GM21447 (cell line): ENCODE measurements around the gene IKZF3.
"Not testable (repeated sequence)": the region's sequence is repeated elsewhere in the genome, so short reads cannot be mapped to it uniquely, and the experiment has no call there.

Experiments
- ATAC-seq: cut with Tn5 transposase; IDR thresholded peaks from one replicate; pipeline ENCODE4 v1.9.1; 2021; ENCODE audit not compliant: unreplicated experiment

IKZF3 gene

DNA sequence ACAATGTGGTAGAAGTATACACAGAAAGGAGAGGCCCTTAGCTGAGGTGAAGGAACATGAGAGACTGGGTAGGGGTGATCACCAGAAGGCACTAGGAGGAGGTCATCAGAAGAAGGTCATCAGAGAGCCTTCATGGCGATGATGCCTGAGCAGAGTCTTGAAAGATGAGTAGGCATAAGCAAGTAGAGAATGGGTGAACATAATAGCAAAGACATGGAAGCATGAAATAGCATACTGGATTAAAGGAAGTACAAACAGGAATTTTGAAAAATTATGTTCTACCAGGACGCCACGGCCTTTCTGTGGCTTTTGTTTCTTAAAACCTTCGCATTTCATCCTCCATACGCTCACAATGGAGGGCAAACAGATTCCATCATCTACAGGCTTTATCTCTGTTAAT lies 2.9 kb downstream of the IKZF3 start:
- no peak for ATAC-seq

DNA sequence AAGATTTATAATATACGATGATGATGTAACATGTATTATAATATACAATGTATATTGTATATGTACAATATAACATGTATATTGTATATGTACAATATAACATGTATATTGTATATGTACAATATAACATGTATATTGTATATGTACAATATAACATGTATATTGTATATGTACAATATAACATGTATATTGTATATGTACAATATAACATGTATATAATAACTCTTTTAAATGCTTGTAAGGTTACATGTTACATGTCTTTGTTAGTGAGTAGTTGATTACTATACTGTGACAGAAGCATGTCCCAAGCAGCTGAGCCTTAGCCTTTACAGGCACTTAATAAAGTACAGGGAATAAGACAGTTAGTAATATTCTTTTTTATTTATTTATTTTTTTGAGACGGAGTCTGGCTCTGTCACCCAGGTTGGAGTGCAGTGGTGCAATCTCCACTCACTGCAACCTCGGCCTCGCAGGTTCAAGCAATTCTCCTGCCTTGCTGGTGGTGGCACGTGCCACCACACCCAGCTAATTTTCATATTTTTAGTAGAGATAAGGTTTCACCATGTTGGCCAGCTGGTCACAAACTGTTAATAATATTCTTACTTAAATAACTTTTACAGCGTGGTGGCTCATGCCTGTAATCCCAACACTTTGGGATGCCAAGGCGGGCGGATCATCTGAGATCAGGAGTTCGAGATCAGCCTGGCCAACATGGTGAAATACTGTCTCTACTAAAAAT lies 8.0 kb downstream of the IKZF3 start:
- ATAC-seq: not testable (repeated sequence)

DNA sequence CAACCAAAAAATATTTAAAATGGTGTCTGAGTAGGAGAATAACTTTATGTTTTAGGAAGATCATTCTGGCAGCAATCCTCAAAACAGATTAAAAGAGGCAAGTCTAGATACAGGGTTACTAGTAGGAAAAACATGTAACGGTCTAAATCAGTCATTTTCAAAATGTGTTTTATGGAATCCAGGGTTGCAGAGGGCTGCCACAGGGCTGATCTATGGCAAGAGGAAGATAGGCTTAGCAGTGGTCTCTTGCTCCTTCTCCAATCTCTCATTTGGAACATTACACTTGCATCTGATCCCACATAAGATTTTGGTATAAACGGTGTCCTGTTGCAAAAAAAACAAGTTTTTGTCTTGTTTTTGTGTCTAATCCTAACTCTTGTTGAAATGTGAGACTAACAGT lies 9.2 kb downstream of the IKZF3 start:
- no peak for ATAC-seq

- ATAC-seq: no peak
Measured at GRCh38 chr17:39852239-39852638, 11.9 kb downstream of the IKZF3 start.

GRCh38 chr17:39850186-39850585 lies 13.9 kb downstream of the IKZF3 start:
- not testable (repeated sequence) for ATAC-seq

- no peak for ATAC-seq
Measured at GRCh38 chr17:39848600-39848999, 15.5 kb downstream of the IKZF3 start.

DNA sequence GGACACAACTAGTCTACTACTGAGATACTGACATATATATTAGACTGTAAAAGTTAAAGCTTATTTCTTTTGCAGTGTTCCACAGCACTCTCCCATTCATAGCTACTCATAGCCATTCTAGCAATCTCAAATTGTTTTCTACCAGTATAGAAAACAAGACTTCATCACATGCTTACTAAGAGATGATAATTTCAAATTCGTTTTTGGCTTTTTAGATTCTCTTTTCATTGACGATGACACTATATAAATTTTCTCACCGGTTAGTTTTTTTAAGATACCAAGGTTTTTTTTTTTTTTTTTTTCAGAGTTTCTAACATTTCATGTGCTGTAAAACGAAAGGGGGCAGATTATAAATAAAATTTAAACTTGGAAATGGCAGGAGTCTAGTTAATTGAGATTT lies 17.9 kb downstream of the IKZF3 start:
- ATAC-seq: no peak

GRCh38 chr17:39845052-39845846 lies 18.9 kb downstream of the IKZF3 start:
- ATAC-seq: no peak

GRCh38 chr17:39841134-39841683 lies 22.9 kb downstream of the IKZF3 start:
- ATAC-seq: no peak

GRCh38 chr17:39838784-39839183 lies 25.3 kb downstream of the IKZF3 start:
- ATAC-seq: no peak

GRCh38 chr17:39838057-39838456 lies 26.1 kb downstream of the IKZF3 start:
- no peak for ATAC-seq

DNA sequence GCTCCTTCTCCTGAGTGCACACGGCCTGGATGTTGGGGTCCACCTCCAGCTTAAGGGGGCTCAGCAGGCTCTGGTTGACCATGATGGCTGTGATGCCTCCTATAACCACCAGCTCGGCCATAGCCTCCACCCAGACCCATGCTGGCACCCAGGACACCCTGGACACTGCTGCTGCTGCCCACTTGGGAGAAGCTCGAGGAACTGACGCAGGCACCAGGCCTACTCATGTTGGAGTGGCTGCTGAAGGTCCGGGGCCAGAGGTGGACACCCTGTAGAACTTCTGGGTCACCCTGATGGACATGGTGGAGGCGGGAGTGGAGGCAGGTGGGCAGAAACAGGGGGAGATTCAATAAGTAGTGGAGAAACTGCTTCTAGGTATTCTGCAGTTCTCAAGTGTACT lies 28.0 kb downstream of the IKZF3 start:
- no peak for ATAC-seq

DNA sequence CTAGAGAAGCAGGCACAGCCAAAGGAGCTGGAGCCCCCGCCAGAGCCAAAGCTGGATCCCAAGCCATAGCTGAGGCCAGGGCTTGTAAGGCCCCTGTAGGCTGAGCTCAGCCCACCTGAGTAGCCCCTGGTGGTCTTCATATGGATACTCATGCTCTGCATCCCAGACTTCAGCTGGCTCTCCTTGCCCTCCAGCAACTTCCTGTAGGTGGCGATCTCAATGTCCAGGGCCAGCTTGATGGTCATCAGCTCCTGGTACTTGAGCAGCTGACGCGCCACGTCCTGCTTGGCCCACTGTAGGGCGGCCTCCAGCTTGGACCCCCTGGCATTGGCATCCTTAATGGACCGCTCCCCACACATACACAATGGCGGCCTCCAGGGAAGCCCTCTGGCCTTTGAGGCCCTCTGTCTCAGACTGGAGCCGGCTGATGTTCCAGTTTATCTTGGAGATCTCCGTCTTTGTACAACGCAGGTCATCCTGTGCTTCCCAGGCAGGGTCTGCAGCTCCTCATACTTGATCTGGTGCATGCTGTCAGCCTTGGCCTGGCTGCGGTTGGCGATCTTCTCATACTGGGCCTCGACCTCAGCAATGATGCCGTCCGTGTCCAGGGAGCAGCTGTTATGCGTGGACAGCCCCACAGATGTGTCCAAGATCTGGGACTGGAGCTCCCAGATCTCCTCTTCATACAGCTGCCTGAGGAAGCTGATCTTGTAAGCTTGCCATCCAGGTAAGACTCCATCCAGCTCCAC lies 28.9 kb downstream of the IKZF3 start:
- ATAC-seq: no peak

- no peak for ATAC-seq
Measured at GRCh38 chr17:39834017-39834416, 30.1 kb downstream of the IKZF3 start.

DNA sequence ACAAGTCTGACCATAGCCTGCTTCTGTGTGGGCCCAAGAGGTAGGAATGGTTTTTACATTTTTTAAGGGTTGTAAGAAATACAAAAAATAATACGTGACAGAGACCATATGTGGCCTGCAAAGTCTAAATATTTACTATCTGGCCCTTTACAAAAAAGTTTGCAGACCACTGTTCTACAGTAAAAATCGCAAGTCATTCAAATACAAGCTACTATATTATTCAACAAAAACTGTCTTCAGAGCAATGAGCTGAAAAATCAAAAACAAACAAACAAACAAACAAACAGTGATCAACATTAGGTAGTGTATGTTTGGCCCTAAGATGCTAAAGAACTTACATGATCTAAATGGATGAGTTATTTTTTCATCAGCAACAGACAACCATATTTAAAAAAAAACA lies 32.5 kb downstream of the IKZF3 start:
- no peak for ATAC-seq

DNA sequence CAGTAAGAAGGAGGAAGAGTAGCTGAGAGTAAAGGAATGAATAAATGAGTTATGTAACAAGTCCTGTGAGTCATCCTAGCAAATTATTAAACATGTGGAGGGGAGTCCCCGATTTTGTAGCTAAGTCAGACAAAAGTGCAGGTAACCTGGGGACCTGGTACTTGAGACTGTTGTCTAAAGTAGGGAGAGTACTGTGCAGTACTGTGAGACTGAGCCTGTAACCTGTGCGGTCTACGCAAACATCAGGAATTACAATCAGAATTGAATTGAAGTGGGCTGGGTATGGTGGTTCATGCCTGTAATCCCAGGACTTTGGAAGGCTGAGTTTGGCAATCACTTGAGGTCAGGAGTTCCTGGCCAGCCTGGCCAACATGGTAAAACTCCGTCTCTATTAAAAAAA lies 35.7 kb downstream of the IKZF3 start:
- no peak for ATAC-seq

GRCh38 chr17:39826334-39826733 lies 37.8 kb downstream of the IKZF3 start:
- ATAC-seq: no peak

DNA sequence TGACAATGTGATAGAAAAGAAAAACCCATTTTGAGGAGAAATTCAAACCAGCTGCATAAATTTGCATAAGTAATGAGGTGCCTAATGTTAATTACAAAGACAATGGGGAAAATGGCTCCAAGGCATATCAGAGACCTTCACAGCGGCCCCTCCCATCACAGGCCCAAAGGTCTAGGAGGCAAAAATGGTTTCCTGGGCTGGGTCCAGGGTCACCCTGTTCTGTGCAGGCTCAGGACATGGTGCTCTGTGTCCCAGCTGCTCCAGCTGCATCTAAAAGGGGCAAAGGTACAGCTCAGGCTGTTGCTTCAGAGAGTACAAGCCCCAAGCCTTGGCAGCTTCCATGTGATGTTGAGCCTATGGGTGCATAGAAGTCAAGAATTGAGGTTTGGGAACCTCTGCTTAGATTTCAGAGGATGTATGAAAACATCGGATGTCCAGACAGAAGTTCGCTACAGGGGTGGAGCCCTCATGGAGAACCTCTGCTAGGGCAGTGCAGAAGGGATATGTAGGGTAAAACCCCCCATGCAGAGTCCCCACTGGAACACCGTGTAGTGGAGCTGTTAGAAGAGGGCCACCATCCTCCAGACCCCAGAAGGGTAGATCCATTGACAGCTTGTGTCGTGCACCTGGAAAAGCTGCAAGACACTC lies 40.6 kb downstream of the IKZF3 start:
- ATAC-seq: no peak

DNA sequence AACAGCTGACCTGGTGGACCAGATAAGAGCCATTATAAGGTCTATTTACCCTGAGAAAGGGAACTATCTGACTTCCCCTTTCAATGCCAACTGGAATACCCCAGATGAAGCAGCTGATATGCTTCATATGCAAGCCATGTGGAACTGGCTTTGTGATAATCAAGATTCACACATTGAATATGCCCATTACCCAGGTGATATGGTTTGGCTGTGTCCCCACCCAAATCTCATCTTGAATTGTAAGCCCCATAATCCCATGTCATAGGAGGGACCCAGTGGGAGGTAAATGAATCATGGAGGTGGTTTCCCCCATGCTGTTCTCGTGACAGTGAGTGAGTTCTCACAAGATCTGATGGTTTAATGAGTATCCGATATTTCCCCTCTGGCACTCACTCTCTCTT lies 42.1 kb downstream of the IKZF3 start:
- ATAC-seq: no peak

- no peak for ATAC-seq
Measured at GRCh38 chr17:39820987-39821386, 43.1 kb downstream of the IKZF3 start.

- ATAC-seq: no peak
Measured at GRCh38 chr17:39820541-39820940, 43.6 kb downstream of the IKZF3 start.
